DMS114 treated with DMSO at 0.1 percent for 48 hours (cell line): ENCODE results near the gene SLITRK3.
"Not testable (repeated sequence)": the region's sequence is repeated elsewhere in the genome, so short reads cannot be mapped to it uniquely, and the experiment has no call there.

ENCODE experiments used
- DNase-seq: peaks from one replicate; lab custom pipeline; 2025; ENCODE audit not compliant: unreplicated experiment; lab: John Stamatoyannopoulos, UW

Gene SLITRK3

GRCh38 chr3:165192610-165193192 lies 3.5 kb downstream of the SLITRK3 start:
- DNase-seq = no peak

- no peak for DNase-seq
Observed at GRCh38 chr3:165191491-165191890, 4.7 kb downstream of the SLITRK3 start.

- no peak for DNase-seq
Observed at GRCh38 chr3:165188452-165188851, 7.7 kb downstream of the SLITRK3 start.

DNA sequence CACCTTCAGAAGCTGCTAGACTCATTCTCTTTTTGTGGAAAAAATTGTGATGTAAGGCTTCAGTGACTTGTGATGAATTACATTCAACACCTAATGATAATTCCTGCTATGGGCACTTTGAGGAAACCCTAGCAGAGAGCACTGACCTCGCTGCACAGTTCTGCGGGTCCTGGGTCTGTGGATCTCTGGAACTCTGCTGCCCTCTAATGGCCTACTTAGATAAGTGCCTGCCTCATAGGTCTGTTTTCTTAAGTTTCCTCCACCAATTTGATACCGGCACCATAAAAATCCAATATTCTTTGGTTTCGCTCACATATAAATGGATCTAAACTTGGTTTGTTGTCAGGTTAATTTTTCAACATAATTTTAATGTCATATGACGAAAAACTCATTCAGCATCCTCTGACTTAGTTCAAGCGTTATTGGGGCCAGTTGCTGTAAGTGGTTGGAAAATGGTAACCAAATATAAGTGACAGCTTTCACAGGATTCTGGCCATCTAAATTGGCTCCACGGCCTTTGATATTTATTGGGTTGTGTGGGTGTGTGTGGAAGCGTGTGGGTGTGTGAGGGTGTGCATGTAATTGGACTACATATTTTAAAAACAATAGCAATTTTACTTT lies 10.4 kb downstream of the SLITRK3 start:
- peak; percentile 58 for DNase-seq

DNA sequence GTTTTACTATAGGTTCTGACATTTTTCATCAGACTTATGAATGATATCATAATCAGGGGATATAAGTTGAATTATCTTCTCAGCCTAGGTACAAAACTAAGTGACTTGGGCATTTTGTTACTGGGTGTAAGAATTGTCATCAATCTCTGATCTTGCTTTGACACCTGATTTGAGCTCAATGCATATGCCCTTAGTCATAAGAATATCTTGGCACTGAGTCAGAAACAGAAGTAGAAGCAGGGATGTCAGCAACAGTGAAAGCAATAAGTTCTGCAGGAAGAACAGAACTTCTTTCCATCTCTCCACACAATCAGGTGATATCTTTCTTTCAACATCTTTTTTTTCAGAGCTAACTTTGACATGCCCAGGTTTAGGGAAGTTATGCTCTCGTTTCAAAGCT lies 14.6 kb downstream of the SLITRK3 start:
- DNase-seq = no peak

DNA sequence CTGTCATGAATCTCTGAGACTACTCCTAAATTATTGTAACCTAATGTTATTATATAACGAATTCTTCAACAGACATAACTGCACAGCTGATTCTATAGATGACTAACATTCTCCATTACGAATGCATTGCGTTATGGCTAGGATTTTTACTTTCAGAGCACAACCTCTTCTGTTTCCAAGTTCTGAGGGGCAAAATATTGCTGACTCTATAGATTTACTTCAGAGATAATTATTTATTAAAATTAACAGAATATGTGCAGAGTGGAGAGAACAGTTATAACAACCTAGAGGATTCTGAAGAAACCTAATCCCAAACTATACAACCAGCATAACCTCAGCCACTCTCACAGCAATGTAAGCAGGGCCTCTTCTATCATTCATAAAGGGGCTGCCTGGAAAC lies 25.9 kb downstream of the SLITRK3 start:
- DNase-seq = no peak

GRCh38 chr3:165169368-165169767 lies 26.8 kb downstream of the SLITRK3 start:
- DNase-seq = no peak

DNA sequence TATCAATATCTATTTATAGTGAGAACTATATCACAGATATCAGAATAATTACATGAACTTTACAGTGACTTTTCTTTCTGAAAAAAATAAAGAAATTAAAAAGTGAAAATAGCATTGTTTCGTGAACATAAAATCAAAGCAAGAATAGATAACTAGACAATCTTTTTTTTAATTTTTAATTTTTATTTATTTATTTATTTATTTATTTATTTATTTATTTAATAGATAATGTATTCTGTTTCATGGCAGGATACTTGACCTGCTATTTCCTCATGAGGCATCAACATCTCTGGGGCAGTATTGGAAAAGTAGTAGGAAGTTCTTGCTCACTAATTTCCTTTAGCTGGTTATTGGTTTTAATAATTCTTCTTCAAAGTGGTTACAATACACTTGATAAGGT lies 33.3 kb downstream of the SLITRK3 start:
- no peak for DNase-seq

DNA sequence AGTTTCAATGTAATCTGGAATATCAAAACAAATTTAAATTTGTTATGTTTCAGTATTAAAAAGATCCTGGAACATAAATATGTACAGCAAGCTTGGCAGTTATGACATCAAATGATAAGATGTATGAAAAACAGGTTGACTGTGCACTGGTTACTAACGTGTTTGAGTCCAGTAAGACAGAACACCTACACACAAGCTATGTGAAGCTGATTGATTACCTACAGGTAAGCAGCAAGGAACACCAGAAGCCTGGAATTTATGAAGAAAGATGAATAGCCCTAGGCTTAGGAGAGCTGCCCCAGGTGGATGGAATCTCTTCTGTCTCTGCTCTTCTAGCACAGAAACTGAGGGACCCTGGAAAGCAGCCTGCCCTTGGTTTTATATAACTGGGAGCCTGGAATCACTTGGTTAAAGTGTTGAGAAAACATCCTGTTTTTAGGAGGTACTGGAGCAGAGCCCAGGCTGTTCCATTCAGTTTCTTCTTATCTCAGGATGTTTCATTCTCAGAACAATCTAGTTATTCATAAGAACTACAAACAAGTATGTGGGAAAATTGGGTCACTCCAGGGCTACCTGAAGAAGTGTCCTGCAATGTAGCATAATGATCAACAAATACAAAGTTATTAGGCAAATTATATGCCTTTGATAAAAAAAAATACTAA lies 36.3 kb downstream of the SLITRK3 start:
- no peak for DNase-seq

GRCh38 chr3:165158011-165158410 lies 38.2 kb downstream of the SLITRK3 start:
- DNase-seq = no peak

GRCh38 chr3:165156757-165157420 lies 39.3 kb downstream of the SLITRK3 start:
- no peak for DNase-seq

GRCh38 chr3:165148876-165149441 lies 47.2 kb downstream of the SLITRK3 start:
- no peak for DNase-seq

DNA sequence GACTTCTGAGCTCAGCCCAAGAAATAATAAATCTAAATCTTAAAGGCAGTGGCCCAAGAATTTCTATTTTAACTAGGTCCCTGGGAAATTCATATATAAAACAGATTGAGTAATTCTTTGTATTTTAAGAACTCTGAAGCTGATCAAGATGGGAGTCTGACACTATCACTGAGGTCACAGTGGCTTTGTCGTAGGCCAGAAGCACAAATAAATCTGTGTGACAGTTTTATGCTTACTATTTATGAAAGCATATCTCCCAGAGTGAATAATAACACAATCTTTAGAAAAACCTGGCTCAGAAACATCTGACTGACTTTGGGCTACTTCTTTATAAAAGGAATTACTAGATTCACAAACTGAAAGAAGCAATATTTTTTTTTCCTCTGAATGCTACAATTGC lies 51.9 kb downstream of the SLITRK3 start:
- no peak for DNase-seq

DNA sequence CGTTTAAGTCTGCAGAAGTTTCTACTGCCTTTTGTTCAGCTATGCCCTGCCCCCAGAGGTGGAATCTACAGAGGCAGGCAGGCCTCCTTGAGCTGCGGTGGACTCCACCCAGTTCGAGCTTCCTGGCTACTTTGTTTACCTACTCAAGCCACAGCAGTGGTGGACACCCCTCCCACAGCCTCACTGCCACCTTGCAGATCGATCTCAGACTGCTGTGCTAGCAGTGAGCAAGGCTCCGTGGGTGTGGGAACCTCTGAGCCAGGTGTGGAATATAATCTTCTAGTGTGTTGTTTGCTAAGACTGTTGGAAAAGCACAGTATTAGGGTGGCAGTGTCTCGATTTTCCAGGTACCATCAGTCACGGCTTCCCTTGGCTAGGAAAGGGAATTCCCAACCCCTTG lies 56.3 kb downstream of the SLITRK3 start:
- not testable (repeated sequence) for DNase-seq
